Mammary epithelial cell (primary cell): ENCODE data around the gene DCST2.

Experiments
- CTCF ChIP-seq, 2 donors: IDR thresholded peaks in 1 of 2; conservative IDR thresholded peaks in 1 of 2; 2 replicates each; pipeline ENCODE4 v1.5.1; 2011 to 2012; ENCODE audit warnings: inconsistent platforms in 2 of 2, low read length in 2 of 2, mild to moderate bottlenecking in 2 of 2, control low read depth in 1 of 2, low read depth in 1 of 2; ENCODE audit not compliant: insufficient read depth in 1 of 2; ENCODE audit errors: extremely low read depth in 1 of 2
- EZH2 ChIP-seq: IDR thresholded peaks from 2 replicates; pipeline ENCODE4 v1.6.1; 2012; ENCODE audit warnings: low read length, inconsistent platforms, borderline replicate concordance

DNA sequence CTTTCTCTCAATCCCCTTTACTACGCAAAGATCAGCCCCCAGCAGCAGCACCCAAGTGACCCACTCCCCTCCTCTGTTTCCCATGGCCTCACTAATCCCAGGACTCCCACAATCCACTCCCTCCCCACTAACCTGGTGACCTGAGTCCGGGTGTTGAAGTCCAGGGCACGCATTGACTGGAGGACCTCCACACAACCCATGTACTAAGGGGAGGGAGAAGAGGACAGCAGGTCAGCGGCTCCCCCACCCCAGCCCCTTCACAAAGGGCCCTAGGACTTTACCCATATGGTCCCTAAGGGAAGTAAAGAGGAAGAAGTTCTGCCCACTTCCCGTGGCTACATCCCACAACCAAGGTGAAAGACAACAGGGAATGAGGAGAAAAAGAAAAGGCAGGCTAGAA, 64.3 kb downstream of the DCST2 start:
- TF ChIP-seq CTCF (conservative IDR thresholded peaks at IDR 0.05 in 1 of 2, IDR thresholded peaks at IDR 0.05 in 1 of 2; ENCODE audit: extremely low read depth in 1 of 2, insufficient read depth in 1 of 2, low read depth in 1 of 2, low read length in 2 of 2), result no peak
- no peak for TF ChIP-seq EZH2
